ENCODE data around the gene MCM9. TPM values are rescaled to one million over a fixed set of nuclear protein-coding genes. Genes with fewer than 3 reads are reported as not detected.

MCM9 gene
- total and polyA plus RNA-seq, 2 experiments from 2014 or later: 11.1 to 13.5 TPM

GRCh38 chr6:118781897-118782296 is 153.1 kb downstream of the MCM9 start:
- DNase-seq (ENCODE audit: low spot score): no peak
- Histone ChIP-seq H3K4me3 (no peak overlapping the region), H3K4me2 (no peak overlapping the region), H4K20me1 (ENCODE audit: insufficient read depth, poor library complexity, severe bottlenecking) (no peaks in the 10 kb centered on the region), H3K4me1 (ENCODE audit: insufficient read depth) (peaks cover 20% of the 10 kb centered on the region), H3K79me2 (no peaks in the 10 kb centered on the region), H2AFZ (no peak overlapping the region), H3K9me2 (replicated peaks; ENCODE audit: insufficient read depth) (no peaks in the 10 kb centered on the region), H3K36me3 (replicated peaks; ENCODE audit: insufficient read depth, low read depth) (no peaks in the 10 kb centered on the region), H3K9me3 (ENCODE audit: low read depth) (no peaks in the 10 kb centered on the region), H3K27ac (no peak overlapping the region), H3K27me3 (peaks cover 5% of the 10 kb centered on the region)
- TF ChIP-seq EZH2 (IDR thresholded peaks at IDR 0.05; ENCODE audit: borderline replicate concordance) (no peak), EZH2phosphoT487 (IDR thresholded peaks at IDR 0.05; ENCODE audit: low read depth, severe bottlenecking, unreplicated experiment) (no peak)
- 80% methylated on average over 2 of the region's 2 CpGs for WGBS (ENCODE audit: low lambda C conversion rate, missing lambda C conversion rate)

- no peak overlapping the region for H2AFZ ChIP-seq
These were observed 154.3 kb downstream of the MCM9 start for GRCh38 chr6:118780668-118781067.

GRCh38 chr6:118776607-118777549 is 158.1 kb downstream of the MCM9 start:
- peak; percentile 73 for DNase-seq (ENCODE audit: low spot score)
- H3K27ac ChIP-seq: no peak overlapping the region
- 51% methylated on average over 5 of the region's 5 CpGs for WGBS (ENCODE audit: low lambda C conversion rate, missing lambda C conversion rate)
- H3K36me3 ChIP-seq (replicated peaks; ENCODE audit: insufficient read depth, low read depth): no peaks in the 10 kb centered on the region
- H3K27me3 ChIP-seq: peaks cover 5% of the 10 kb centered on the region
- H3K4me3 ChIP-seq: no peak overlapping the region
- H3K9me3 ChIP-seq (ENCODE audit: low read depth): no peaks in the 10 kb centered on the region
- no peaks in the 10 kb centered on the region for H3K79me2 ChIP-seq
- no peak overlapping the region for H3K4me2 ChIP-seq
- no peaks in the 10 kb centered on the region for H4K20me1 ChIP-seq (ENCODE audit: insufficient read depth, poor library complexity, severe bottlenecking)
- no peak overlapping the region for H2AFZ ChIP-seq
- TF ChIP-seq EZH2phosphoT487 (IDR thresholded peaks at IDR 0.05; ENCODE audit: low read depth, severe bottlenecking, unreplicated experiment) (no peak), EZH2 (IDR thresholded peaks at IDR 0.05; ENCODE audit: borderline replicate concordance) (no peak), CTCF (IDR thresholded peaks at IDR 0.05; ENCODE audit: poor library complexity) (peak; percentile 83)
- H3K4me1 ChIP-seq (ENCODE audit: insufficient read depth): no peaks in the 10 kb centered on the region
- no peaks in the 10 kb centered on the region for H3K9me2 ChIP-seq (replicated peaks; ENCODE audit: insufficient read depth)

More at GRCh38 chr6:118780668-118781067, 154.3 kb downstream of the MCM9 start:
- Histone ChIP-seq H3K27ac (no peak overlapping the region), H3K9me3 (ENCODE audit: low read depth) (no peaks in the 10 kb centered on the region), H3K4me1 (ENCODE audit: insufficient read depth) (peaks cover 20% of the 10 kb centered on the region), H3K9me2 (replicated peaks; ENCODE audit: insufficient read depth) (no peaks in the 10 kb centered on the region), H3K4me3 (no peak overlapping the region), H3K4me2 (no peak overlapping the region), H4K20me1 (ENCODE audit: insufficient read depth, poor library complexity, severe bottlenecking) (no peaks in the 10 kb centered on the region), H3K36me3 (replicated peaks; ENCODE audit: insufficient read depth, low read depth) (no peaks in the 10 kb centered on the region), H3K79me2 (no peaks in the 10 kb centered on the region), H3K27me3 (peaks cover 5% of the 10 kb centered on the region)
- WGBS (ENCODE audit: low lambda C conversion rate, missing lambda C conversion rate): 69% methylated on average over 5 of the region's 5 CpGs
- DNase-seq (ENCODE audit: low spot score): no peak
- TF ChIP-seq EZH2 (IDR thresholded peaks at IDR 0.05; ENCODE audit: borderline replicate concordance): no peak
- no peak for TF ChIP-seq EZH2phosphoT487 (IDR thresholded peaks at IDR 0.05; ENCODE audit: low read depth, severe bottlenecking, unreplicated experiment)
- TF ChIP-seq CTCF (IDR thresholded peaks at IDR 0.05; ENCODE audit: poor library complexity): no peak

GRCh38 chr6:118775381-118775780 is 159.6 kb downstream of the MCM9 start:
- DNase-seq (ENCODE audit: low spot score): no peak
- Histone ChIP-seq H3K36me3 (replicated peaks; ENCODE audit: insufficient read depth, low read depth) (no peaks in the 10 kb centered on the region), H3K27me3 (peaks cover 5% of the 10 kb centered on the region), H2AFZ (no peak overlapping the region), H3K4me1 (ENCODE audit: insufficient read depth) (no peaks in the 10 kb centered on the region), H3K9me3 (ENCODE audit: low read depth) (no peaks in the 10 kb centered on the region), H3K9me2 (replicated peaks; ENCODE audit: insufficient read depth) (no peaks in the 10 kb centered on the region), H3K4me3 (no peak overlapping the region), H3K4me2 (no peak overlapping the region), H3K79me2 (no peaks in the 10 kb centered on the region), H4K20me1 (ENCODE audit: insufficient read depth, poor library complexity, severe bottlenecking) (no peaks in the 10 kb centered on the region), H3K27ac (no peak overlapping the region)
- 98% methylated on average over 2 of the region's 2 CpGs for WGBS (ENCODE audit: low lambda C conversion rate, missing lambda C conversion rate)
- TF ChIP-seq EZH2phosphoT487 (IDR thresholded peaks at IDR 0.05; ENCODE audit: low read depth, severe bottlenecking, unreplicated experiment) (no peak), EZH2 (IDR thresholded peaks at IDR 0.05; ENCODE audit: borderline replicate concordance) (no peak), CTCF (IDR thresholded peaks at IDR 0.05; ENCODE audit: poor library complexity) (no peak)
